ENCODE data around the gene MLN.

The MLN gene

GRCh38 chr6:33752646-33753015 lies 51.2 kb downstream of the MLN start:
- no peak for DNase-seq (ENCODE audit: low read depth)

- DNase-seq (ENCODE audit: low read depth): no peak
These were observed 51.8 kb downstream of the MLN start for GRCh38 chr6:33751771-33752645.

GRCh38 chr6:33750244-33750991 lies 53.4 kb downstream of the MLN start:
- no peak for DNase-seq (ENCODE audit: low read depth)

GRCh38 chr6:33749401-33749800 lies 54.4 kb downstream of the MLN start:
- DNase-seq (ENCODE audit: low read depth): no peak

- DNase-seq (ENCODE audit: low read depth): no peak
These were observed 55.0 kb downstream of the MLN start for GRCh38 chr6:33748841-33749240.

GRCh38 chr6:33747823-33748222 lies 56.0 kb downstream of the MLN start:
- DNase-seq (ENCODE audit: low read depth): no peak

- no peak for DNase-seq (ENCODE audit: low read depth)
These were observed 57.1 kb downstream of the MLN start, which contains the start of gene IP6K3 for GRCh38 chr6:33746651-33747100. TSS of gene IP6K3 (minus strand) at chr6:33746905. CDS start at chr6:33735476, 11,429 bp downstream.

- DNase-seq (ENCODE audit: low read depth): no peak
These were observed 57.7 kb downstream of the MLN start for GRCh38 chr6:33746036-33746600.

- DNase-seq (ENCODE audit: low read depth): no peak
These were observed 58.3 kb downstream of the MLN start for GRCh38 chr6:33745548-33745947.

- no peak for DNase-seq (ENCODE audit: low read depth)
These were observed 58.8 kb downstream of the MLN start for GRCh38 chr6:33744895-33745546.
